Measurements from ENCODE around the gene SIMC1.
"Not testable (repeated sequence)": the region's sequence is repeated elsewhere in the genome, so short reads cannot be mapped to it uniquely, and the experiment has no call there.

SIMC1 gene

DNA sequence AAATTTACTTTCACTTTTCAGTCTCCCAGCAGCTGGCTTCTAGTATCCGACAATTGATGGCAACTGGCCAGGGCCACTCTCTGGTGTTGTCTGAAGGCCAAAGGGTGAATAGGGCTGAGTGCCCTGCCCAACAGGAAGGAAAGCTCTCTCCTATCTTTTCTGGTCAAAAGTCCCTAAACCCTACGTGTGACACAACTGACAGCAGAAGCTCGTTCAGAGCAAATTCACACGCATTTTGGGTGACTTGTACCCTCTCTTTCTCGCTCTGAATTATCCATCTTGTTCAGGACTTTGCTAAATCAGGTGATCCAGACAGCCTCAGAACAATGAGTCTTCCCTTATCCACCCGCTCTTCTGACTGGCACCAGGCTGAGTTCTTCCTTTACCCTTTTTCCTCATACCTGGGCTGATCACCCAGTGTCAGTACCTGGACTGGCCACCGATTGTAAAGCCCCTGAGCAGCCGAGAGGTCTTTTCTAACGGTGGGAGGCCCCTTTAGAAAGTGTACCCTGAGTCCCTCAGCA is 21.8 kb upstream of the SIMC1 start:
- DNase-seq: not testable (repeated sequence)

DNA sequence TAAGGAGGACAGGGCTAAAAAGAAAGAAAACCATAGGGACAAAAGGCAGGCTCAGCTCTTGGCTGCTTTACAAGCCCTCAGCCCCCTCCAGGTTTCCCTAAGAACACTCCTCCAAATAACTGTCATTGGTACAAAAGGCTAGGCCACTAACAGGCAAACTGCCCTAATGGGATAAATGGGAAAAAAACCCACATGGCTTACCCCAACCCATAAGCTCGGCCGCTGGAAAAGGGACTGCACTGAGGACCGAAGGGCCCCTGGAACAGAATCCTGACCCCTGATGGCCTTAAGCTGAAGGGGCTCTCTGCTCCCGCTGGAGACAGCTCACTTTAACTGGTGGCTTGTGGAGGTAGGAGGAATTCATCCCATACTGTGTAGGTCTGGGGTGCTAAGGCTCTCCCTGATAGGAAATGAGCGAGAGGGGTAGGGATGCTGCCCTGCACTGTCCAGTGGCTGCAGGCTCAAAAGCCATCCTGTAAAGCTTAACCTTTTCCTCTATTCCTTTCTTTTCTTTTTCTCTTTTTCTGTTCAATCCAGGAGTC is 21.0 kb upstream of the SIMC1 start:
- not testable (repeated sequence) for DNase-seq

DNA sequence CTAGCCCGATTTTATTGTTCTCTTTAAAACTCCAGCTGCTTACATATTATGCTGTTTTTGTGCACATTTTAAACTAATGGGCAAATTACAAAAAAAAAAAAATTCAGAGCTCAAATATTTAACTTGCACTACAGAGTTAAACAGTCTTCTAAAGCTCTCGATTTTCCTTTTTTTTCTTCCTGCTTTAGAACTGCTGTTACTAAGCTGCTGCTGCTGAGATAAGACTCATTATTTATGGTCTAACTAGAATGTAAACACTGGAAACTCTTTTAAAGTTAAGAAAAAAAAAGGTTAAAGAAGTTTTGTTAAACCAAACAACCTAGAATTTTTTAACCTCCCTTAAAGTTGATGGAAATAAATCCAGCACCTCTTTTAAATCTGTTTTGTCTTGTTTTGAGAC is 20.5 kb upstream of the SIMC1 start:
- DNase-seq: not testable (repeated sequence)

DNA sequence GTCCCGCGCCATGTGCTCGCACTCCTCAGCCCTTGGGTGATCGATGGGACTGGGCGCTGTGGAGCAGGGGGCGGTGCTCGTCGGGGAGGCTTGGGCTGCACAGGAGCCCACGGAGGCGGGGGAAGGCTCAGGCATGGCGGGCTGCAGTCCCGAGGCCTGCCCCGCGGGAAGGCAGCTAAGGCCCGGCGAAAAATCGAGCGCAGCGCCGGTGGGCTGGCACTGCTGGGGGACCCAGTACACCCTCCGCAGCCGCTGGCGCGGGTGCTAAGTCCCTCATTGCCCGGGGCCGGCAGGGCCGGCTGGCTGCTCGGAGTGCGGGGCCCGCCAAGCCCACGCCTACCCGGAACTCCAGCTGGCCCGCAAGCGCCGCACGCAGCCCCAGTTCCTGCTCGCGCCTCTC is 16.2 kb upstream of the SIMC1 start:
- DNase-seq: not testable (repeated sequence)

DNA sequence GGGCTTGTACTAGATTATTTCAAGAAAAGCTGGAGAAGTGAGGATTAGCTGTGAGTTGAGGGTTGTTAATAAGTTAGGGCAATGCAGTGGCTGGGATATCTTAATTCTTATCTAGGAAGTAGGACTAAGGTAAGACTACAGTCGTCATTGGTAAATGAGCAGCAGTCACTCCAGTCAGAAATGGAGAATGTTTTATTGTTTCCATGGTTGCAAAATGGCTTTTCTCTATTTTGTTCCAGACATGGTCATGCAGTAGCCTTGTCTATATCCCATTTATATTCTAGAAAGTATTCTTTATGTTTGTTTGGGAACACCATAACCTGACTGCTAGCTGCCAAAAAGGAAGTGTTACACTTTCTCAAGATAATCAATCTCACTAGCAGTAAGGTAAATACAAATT is 9.9 kb upstream of the SIMC1 start:
- DNase-seq: not testable (repeated sequence)

DNA sequence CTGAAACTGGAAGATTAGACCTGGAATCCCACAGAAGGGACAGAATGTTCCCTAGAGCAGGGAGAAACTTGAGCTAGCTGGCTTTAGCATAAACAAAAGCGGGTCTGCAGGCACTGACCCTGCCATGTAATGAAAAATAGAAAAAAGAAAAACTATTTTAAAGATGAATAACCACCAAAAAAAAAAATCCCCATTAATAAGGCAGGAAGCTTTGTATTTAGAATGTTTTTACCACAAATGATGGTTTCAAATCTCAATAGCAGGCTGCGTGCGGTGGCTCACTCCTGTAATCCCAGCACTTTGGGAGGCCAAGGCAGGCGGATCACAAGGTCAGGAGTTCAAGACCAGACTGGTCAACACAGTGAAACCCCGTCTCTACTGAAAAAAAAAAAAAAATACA is 5.0 kb upstream of the SIMC1 start:
- not testable (repeated sequence) for DNase-seq

DNA sequence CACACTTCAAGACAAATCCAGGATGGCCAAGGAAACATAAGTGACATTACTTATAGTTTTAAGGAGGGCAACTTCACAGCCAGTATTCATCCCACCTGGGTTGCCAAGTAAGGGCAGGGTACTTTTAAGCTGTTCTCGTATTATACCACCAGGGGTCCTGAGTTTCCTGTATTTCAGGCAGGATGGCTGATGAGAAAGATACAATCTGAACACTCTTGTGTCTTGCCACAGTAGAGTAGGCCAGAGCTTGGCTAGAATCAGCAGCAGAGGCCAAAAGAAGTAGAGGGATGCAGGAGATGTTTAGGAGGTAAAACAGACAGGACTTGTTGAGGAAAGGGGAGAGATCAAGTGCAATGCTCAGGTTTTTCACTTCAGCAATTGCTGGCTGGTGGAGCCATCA is 3.1 kb upstream of the SIMC1 start:
- DNase-seq: peak; percentile 8

DNA sequence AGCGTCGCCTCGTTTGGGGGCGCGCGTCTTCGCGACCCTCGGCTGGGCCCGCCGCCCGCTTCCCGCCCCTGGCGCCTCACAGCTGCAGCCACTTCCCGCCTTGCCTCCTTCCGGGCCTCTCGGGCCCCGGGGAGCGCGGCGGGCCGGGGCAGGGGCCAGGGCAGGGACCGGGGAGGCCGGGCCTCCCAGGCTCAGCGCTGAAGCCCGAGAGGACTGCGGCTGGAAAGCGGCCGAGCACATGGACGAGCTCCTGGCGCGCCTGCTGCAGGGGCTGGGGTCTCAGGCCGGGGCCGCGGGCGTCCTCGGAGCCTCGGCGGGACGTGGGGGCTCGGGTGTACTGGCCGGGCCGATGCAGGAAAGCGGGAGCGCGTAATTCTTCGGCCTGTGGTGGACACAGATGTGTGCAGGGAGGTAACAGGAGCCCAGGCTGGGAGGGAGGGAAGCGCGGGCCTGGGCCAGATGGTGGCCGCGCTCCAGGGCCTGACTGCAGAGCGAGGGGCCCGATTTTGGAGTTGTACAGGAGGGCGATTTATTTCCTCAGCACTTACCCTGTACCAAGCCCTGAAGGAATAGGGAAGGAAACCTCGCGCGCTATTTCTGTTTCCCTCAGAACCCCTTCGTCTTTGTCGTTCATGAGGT is 540 bp downstream of the SIMC1 start:
- DNase-seq: not testable (repeated sequence)

DNA sequence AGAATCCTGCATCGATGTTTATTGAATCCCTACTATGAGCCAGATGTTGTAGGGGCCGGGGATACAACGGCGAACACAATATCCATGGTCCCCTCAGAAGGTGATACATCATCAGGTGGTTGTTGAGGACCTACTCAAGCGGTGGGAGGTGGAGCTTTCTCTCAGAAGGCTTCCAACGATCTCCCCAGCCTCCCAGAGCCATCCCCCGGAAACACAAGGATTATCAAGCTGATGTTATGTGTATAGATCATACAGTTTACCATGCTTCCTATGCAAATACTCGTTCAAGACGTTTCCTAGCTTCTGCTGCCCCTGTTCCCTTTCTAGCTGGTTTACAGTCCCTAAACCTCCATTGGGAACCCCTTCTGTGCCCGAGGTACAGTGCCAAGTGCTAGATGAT is 1.1 kb downstream of the SIMC1 start:
- not testable (repeated sequence) for DNase-seq

DNA sequence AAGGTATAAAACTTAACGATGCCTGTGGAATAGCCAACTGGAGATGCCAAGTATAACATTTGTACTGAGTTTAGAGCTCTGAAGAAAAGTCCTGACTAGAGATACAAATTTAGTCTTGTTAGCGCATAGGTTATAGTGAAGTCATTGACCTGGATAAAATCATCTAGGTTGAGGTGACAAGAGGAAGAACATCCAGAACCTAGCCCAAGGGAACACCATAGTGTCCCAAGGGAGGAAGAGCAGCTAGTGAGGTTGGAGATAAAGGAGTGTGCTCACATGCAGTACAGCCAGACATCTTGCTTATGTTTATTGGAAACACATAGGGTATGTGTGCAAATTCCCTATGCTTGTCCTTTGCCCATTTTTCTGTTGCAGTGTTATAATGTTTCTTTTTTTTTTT is 6.1 kb downstream of the SIMC1 start:
- DNase-seq: not testable (repeated sequence)

DNA sequence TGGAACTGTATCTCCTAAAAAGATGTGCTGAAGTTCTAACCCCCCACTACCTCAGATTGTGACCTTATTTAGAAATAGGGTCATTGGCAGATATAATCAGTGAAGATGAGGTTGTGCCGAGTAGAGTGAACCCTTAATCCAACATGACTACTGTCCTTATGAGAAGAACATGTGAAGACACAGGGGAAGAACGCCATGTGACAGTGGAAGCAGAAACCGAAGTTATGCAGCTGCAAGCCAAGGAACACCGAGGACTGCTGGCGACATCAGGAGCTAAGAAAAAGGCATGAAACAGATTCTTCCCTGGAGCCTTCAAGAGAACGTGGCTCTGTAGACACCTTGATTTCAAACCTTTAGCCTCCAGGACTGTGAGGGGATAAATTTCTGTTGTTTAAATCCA is 6.8 kb downstream of the SIMC1 start:
- not testable (repeated sequence) for DNase-seq

DNA sequence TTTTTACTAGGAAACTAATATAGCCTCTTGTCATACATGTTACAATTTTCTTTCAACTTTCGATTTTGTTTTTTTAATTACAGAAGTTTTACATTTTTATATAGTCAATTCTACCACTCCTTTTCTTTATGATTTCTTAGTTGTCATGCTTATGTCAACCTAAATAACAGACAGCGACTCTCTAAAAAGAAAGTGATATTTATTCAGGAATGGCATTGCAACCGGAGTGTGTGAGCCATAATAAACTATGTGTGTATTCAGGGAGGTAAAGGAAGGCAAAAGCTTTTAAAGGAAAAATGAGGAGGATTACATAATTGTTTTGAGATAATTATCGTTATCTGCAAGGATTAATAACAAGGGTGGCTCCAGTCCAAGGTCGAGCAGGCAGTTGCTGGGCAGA is 7.3 kb downstream of the SIMC1 start:
- DNase-seq: not testable (repeated sequence)

DNA sequence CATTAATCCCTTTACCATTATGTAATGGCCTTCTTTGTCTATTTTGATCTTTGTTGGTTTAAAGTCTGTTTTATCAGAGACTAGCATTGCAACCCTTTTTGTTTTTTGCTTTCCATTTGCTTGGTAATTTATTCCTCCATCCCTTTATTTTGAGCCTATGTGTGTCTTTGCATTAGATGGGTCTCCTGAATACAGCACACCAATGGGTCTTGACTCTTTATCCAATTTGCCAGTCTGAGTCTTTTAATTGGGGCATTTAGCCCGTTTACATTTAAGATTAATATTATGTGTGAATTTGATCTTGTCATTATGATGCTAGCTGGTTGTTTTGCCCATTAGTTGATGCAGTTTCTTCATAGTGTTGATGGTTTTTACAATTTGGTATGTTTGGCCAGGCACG is 12.5 kb downstream of the SIMC1 start:
- not testable (repeated sequence) for DNase-seq

DNA sequence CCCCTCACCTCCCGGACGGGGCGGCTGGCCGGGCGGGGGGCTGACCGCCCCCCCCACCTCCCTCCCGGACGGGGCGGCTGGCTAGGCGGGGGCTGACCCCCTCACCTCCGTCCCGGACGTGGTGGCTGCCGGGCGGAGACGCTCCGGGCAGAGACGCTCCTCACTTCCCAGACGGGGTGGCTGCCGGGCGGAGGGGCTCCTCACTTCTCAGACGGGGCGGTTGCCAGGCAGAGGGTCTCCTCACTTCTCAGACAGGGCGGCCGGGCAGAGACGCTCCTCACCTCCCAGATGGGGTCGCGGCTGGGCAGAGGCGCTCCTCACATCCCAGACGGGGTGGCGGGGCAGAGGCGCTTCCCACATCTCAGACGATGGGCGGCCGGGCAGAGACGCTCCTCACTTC is 13.9 kb downstream of the SIMC1 start:
- not testable (repeated sequence) for DNase-seq

DNA sequence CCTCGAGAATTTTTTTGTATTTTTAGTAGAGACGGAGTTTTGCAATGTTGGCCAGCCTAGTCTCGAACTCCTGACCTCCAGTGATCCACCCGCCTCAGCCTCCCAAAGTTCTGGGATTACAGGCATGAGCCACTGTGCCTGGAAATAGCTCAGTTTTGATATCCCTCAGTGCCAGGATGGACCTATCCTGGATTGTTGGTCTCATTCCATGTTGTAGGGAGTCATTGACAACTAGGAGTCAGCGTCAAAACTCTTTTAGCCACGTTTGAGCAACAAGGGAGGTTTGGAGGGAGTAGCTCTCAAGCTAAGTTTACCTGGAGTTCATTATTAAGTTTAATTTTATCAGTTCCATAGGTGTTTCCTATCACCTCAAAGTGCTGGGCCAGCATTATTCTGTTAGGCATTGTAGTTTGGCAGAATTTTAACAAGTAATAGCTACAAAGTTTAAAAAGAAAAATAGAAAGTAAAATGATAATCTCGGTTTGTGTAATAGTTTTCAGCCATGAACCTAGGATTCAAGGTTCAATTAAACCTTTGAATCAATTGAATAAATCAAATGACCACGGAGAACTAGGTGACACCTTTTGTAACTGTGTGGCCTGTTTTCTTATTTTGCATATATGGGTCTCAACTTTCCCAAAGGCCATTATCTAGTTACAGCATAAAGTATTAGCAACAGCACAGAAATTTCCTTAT is 15.3 kb downstream of the SIMC1 start:
- DNase-seq: not testable (repeated sequence)

DNA sequence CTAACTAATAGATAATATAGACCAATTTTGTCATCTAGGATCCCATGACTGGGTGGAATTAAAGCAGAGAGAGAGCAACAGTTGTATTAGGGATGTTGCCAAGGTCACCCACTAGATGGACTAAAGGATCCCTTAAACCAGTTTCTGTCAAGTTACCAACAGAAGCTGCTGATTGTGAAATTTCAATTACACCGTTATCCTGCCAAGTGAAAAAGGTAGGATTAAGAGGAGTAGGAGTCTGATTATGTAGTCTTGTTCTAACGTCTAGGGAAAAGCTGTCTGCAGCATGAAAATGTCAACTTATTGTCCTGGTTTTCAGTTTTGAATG is 15.8 kb downstream of the SIMC1 start:
- DNase-seq: not testable (repeated sequence)

DNA sequence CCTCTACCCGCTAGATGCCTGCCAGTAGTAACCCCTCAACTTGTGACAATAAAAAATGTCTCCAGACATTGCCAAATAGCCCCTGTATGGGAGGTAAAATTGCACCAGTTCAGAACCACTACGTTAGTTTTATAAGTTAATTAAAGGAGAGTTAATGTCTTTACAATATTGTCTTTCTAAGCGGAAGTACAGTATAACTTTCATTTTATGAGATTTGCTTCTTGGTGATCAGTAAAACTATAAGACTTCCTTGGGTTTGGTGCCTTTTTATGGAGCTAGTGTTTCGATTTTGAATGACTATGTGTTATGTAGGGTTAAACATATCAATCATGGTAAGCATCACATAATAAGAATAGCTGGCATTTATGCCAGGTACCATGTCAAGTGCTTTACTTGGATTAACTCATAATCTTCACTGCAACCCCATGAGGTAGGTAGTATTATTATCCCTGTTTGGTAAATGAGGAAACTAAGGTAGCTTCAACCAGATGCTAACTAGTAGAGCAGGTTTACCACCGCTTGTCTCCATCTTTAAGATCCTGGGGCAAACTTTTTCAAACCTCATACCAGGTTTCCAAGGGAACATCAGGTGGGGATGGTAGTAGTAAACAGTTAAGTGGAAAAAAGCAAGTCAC is 19.8 kb downstream of the SIMC1 start:
- DNase-seq: not testable (repeated sequence)

DNA sequence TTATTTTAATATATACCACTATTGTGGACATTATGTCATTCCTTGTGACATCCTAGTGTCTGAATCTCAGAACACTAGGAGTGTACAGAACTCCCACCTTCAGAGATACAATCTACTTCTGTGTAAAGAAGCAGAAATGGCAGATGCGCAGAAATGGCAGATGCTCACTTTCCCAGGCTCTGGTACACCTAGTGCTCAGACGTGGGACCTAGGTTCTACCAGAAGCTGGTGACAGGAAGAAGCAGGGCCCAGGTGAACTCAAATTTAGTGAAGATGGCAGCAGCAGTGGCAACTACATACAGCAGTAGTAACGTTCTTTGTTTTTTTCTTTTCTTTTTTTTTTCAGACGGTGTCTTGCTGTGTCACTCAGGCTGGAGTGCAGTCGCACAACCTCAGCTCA is 22.5 kb downstream of the SIMC1 start:
- not testable (repeated sequence) for DNase-seq

DNA sequence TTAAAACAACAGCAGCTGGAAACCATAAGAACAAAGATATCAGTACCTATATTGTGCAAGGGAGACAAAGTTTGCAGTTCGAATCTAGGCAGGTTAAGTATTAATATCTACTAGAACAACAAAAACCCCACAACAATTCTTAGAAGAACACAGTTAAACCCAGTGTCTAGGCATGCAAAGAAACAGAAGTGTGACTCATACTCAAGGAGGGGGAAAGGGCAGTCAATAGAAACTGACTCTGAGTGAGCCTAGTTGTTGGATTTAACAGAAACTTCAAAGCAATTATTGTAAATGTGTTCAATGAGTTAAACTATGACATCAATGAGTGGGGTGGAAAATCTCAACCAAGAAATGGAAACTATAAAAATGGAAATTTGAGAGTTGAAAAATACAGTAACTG is 28.2 kb downstream of the SIMC1 start:
- DNase-seq: not testable (repeated sequence)

DNA sequence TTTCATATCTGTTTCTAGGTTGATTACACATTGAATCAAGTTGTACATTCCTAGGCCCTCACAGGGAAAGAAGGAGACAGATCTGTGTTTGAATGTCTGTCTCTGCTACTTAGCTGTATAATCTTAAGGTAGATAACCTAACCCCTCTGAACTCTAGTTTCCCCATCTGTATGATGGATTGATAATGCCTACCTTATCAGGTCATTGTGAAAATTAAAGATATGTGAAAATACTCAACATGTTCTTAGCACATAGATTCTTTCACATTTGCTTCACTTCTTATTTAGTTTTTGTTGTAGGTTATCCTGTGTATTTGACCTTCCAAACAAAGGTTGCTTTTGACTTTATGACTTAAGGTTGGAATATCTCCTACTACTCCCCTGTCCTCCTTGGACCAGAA is 50.8 kb downstream of the SIMC1 start:
- DNase-seq: not testable (repeated sequence)

DNA sequence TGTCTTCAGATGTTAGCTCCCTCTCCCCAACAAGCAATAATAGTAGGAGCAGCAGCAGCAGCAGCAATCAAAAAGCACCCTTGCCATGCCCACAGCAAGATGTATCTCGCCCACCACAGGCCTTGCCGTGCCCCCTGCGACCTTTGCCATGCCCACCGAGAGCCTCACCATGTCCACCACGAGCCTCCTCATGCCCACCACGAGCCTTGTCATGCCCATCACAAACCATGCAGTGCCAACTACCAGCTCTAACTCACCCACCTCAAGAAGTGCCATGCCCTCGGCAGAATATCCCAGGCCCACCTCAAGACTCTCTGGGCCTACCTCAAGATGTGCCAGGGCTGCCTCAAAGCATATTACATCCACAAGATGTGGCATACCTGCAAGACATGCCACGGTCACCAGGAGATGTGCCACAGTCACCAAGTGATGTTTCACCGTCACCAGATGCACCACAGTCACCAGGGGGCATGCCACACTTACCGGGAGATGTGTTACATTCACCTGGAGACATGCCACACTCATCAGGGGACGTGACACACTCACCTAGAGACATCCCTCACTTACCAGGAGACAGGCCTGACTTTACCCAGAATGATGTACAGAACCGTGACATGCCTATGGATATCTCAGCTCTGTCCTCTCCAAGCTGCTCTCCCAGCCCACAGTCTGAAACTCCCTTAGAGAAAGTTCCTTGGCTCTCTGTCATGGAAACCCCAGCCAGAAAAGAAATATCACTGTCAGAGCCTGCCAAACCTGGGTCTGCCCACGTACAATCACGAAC is 52.0 kb downstream of the SIMC1 start:
- not testable (repeated sequence) for DNase-seq

DNA sequence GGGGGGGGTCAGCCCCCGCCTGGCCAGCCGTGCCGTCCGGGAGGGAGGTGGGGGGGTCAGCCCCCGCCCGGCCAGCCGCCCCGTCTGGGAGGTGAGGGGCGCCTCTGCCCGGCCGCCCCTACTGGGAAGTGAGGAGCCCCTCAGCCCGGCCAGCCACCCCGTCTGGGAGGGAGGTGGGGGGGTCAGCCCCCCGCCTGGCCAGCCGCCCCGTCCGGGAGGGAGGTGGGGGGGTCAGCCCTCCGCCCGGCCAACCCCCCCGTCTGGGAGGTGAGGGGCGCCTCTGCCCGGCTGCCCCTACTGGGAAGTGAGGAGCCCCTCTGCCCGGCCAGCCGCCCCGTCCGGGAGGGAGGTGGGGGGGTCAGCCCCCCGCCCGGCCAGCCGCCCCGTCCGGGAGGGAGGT is 67.1 kb downstream of the SIMC1 start:
- not testable (repeated sequence) for DNase-seq

Data from KG1 (cell line).